Spleen (tissue), 7 donors: Measurements from ENCODE around the gene MTM1.

Experiments
- POLR2AphosphoS5 ChIP-seq, 3 donors: sonication (generic); formaldehyde crosslinking; IDR thresholded peaks; one replicate each; pipeline ENCODE4 v1.5.1; 2017; ENCODE audit warnings: antibody characterized with exemption in 3 of 3
- TF ChIP-seq, protein P1 (sequence below), 11 experiments: fragments of 200-600 bp in 7 of 11; fragments of 450-650 bp in 4 of 11; sonication (generic) in 4 of 11; IDR thresholded peaks in 8 of 11; conservative IDR thresholded peaks in 3 of 11; 1 replicate in 7 of 11; 2 replicates in 4 of 11; pipeline versions ENCODE4 v1.4.0 to v1.8.0; 2016 to 2021; ENCODE audit warnings: antibody characterized with exemption in 11 of 11, inconsistent platforms in 4 of 11, mild to moderate bottlenecking in 1 of 11
- donor health status: DM: no; HTN: no; CAD: no; lungs with moderate emphysema.
- donor health status: DM: no; HTN: no; CAD: no.
- donor health status: DM: no; HTN: no; CAD: no.

DNA sequence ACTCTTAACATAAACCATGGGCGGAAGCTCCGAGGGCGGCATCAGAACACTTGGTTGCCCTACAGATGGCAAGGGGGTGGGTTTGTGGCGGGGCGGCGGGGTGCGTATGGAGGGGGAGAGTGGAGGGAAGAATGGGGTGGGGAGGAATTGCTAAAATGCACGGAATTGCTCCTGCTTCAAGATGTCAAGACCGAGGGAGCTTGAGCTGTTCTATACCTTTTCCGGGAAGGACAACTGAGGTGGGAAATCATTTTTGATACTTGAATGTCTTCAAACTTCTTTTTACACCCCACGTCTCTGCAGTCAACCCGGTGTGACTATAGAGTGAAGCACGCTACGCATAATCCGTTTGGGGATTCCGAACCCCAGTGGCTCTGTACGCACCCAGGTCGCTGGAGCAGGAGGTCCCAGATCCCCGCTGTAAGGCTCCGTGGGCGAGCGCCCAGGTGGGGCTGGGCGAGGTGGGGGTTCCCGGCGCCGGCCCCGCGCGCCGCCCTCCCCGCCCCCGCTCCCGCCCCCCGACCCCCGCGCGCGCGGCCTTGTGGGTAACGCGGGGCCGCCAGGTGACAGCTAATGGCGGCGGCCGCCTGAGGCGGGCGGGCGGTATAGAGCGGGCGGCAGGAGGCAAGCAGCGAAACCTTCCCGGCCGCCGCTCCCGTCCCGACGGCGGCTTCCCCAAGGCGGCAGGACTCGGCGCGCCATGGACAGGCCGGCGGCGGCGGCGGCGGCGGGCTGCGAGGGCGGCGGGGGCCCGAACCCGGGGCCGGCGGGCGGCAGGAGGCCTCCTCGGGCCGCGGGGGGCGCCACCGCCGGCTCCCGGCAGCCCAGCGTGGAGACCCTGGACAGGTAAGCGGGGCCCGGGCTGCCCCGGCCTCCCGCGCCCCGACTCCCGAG, 124.7 kb downstream of the MTM1 start, which contains the start of gene MTMR1:
- TF ChIP-seq, protein P1, sequence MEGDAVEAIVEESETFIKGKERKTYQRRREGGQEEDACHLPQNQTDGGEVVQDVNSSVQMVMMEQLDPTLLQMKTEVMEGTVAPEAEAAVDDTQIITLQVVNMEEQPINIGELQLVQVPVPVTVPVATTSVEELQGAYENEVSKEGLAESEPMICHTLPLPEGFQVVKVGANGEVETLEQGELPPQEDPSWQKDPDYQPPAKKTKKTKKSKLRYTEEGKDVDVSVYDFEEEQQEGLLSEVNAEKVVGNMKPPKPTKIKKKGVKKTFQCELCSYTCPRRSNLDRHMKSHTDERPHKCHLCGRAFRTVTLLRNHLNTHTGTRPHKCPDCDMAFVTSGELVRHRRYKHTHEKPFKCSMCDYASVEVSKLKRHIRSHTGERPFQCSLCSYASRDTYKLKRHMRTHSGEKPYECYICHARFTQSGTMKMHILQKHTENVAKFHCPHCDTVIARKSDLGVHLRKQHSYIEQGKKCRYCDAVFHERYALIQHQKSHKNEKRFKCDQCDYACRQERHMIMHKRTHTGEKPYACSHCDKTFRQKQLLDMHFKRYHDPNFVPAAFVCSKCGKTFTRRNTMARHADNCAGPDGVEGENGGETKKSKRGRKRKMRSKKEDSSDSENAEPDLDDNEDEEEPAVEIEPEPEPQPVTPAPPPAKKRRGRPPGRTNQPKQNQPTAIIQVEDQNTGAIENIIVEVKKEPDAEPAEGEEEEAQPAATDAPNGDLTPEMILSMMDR (IDR thresholded peaks at IDR 0.05 in 8 of 11, conservative IDR thresholded peaks at IDR 0.05 in 3 of 11): peak in 1 of 11 experiments; percentile 6
- peak; percentile 29 to 65 (median 61) for TF ChIP-seq POLR2AphosphoS5 (IDR thresholded peaks at IDR 0.05)
